Naive thymus-derived CD8-positive, alpha-beta T cell (primary cell): Measurements from ENCODE around the gene TAF1A. TPM values are rescaled to one million over a fixed set of nuclear protein-coding genes. Genes with fewer than 3 reads are reported as not detected.

Source experiments
- ATAC-seq, 2 donors: fragments of 150-1000 bp; cut with Tn5 transposase in 1 of 2; sonication (Bioruptor Pico), chemical (Tn5 transposase) in 1 of 2; 1 replicate in 1 of 2; 2 replicates in 1 of 2; pipeline ENCODE4 v1.10.0; 2021; ENCODE audit warnings: mild to moderate bottlenecking in 2 of 2, moderate library complexity in 2 of 2
- POLR2A ChIA-PET: fragments of 350-600 bp; sonication (Branson Sonifier 250); formaldehyde crosslinking; loops from one replicate; lab custom pipeline; 2021; ENCODE audit warnings: antibody characterized with exemption; lab: Charles Lee
- DNase-seq, 10 donors: peaks; one replicate each; pipeline versions ENCODE4 v3.0.0 to v3.0.0-alpha.2; 2020 to 2022
- H3K27ac Mint-ChIP-seq, 10 donors: one replicate each; pipeline ENCODE4 v1.8.0; 2020 to 2022; ENCODE audit warnings: mild to moderate bottlenecking in 10 of 10, mixed read lengths in 10 of 10, moderate library complexity in 4 of 10, inconsistent platforms in 1 of 10
- H3K27me3 Mint-ChIP-seq, 5 donors: one replicate each; pipeline ENCODE4 v1.8.0; 2021 to 2022; ENCODE audit warnings: mixed read lengths in 5 of 5
- H3K36me3 Mint-ChIP-seq, 3 donors: one replicate each; pipeline ENCODE4 v1.8.0; 2020 to 2022; ENCODE audit warnings: mixed read lengths in 3 of 3, mild to moderate bottlenecking in 2 of 3, inconsistent platforms in 1 of 3
- H3K4me1 Mint-ChIP-seq, 4 donors: one replicate each; pipeline ENCODE4 v1.8.0; 2021 to 2022; ENCODE audit warnings: mixed read lengths in 4 of 4
- H3K4me3 Mint-ChIP-seq, 10 donors: one replicate each; pipeline ENCODE4 v1.8.0; 2020 to 2022; ENCODE audit warnings: mild to moderate bottlenecking in 10 of 10, mixed read lengths in 10 of 10, moderate library complexity in 6 of 10, inconsistent platforms in 1 of 10
- H3K9me3 Mint-ChIP-seq, 9 donors: one replicate each; pipeline ENCODE4 v1.8.0; 2020 to 2022; ENCODE audit warnings: mixed read lengths in 9 of 9, mild to moderate bottlenecking in 3 of 9, inconsistent platforms in 1 of 9, moderate library complexity in 1 of 9
- polyA plus RNA-seq, 3 donors: library from polyadenylated mRNA; unstranded; fragments of 300-500 nt; fragmentation: Illumina TruSeq; gene quantifications; one replicate each; pipeline ENCODE4 v1.2.3, GENCODE V29; 2021
- total RNA-seq, 8 experiments: library from RNA in 2 of 8; stranded (reverse) in 2 of 8; gene quantifications; one replicate each; pipeline ENCODE4 v1.2.3 and lab custom pipeline; 2021 to 2026

TAF1A gene
- total and polyA plus RNA-seq, 5 experiments from 2014 or later = 2.7 to 16.4 (median 5.8) TPM

DNA sequence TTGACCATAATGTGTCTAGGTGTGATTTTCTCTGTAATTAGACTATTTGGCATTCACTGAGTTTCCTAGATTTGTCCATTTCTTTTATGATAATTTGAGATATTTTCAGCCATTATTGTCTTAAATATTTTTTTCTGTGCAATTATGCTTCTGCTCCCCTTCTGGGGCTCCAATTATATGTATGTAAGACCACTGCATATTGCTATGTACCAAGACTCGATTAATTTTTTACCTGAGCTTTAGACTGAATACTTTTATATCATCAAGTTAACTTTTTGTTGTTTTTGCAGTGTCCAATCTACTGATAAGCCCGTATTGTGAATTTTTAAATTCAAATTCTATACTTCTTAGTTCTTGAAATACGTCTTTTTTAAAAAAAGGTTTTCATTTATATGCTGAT is 5.1 kb upstream of the TAF1A start:
- Mint-ChIP-seq H3K4me1 (peaks cover 5 to 17% (median 12%) of the 10 kb centered on the region in 4 donors), H3K27ac (no peak overlapping the region), H3K36me3 (peaks cover 3 to 10% (median 4%) of the 10 kb centered on the region in 3 donors), H3K4me3 (no peak overlapping the region), H3K27me3 (no peaks in the 10 kb centered on the region), H3K9me3 (no peaks in the 10 kb centered on the region)
- ATAC-seq (no peak), DNase-seq (no peak)
- POLR2A ChIA-PET = no interaction called here

DNA sequence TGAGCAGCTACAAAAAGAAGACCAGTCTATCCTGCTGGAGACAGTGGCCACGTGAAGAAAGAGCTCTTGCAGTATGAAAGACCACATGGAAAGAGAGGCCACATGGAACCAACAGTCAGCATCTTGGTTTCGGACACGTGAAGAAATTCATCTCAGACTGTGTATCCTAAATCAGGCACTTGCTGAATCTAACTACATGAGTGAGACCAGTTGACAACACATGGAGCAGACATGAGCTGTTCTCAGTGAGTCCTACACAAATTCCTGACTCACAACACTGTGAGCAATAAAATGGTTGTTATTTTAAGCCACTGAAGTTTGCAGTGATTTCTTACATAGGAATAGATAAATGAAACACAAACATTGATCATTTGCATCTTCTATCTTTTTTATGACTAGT is 2.4 kb upstream of the TAF1A start:
- Mint-ChIP-seq H3K4me3 (no peak overlapping the region), H3K36me3 (peaks cover 6 to 16% (median 12%) of the 10 kb centered on the region in 3 donors), H3K27ac (peak overlapping the region in 3 of 10 donors; percentile 21 to 51 (median 31)), H3K9me3 (no peaks in the 10 kb centered on the region), H3K27me3 (no peaks in the 10 kb centered on the region), H3K4me1 (peaks cover 13 to 38% (median 33%) of the 10 kb centered on the region in 4 donors)
- POLR2A ChIA-PET = interaction anchor here (1.6 to 1.8 kb wide), 2 partner anchors 27 to 120 kb away, joined by 3 to 4 read pairs; partner anchors contain the start of genes AIDA and BROX
- DNase-seq (no peak), ATAC-seq (no peak)

DNA sequence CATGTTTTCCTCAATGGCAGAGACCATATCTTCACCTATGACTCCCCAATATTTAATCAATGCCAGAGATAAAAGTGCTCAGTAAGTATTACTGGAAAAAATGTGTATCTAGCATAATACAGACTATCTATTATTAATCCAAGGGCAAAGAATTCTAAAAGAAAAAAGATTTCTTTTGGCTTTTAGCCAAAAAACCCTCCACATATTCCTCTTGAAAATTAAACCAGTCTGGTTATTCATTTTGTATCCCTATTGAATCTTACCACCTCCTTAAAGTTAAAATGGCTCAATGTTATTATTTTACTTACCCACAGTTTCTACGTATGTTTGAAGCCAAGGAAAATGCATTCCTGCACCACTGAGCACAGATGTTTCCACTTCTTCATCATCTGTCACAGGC is 1.6 kb downstream of the TAF1A start:
- H3K4me3 Mint-ChIP-seq = peak overlapping the region in 8 of 10 donors; percentile 4 to 99 (median 46)
- no peak for ATAC-seq
- H3K27me3 Mint-ChIP-seq = no peaks in the 10 kb centered on the region
- POLR2A ChIA-PET = no interaction called here
- peak overlapping the region in 1 of 10 donors; percentile 96 for H3K27ac Mint-ChIP-seq
- peaks cover 18 to 60% (median 53%) of the 10 kb centered on the region in 4 donors for H3K4me1 Mint-ChIP-seq
- H3K36me3 Mint-ChIP-seq = peaks cover 9 to 41% (median 18%) of the 10 kb centered on the region in 3 donors
- no peak for DNase-seq
- H3K9me3 Mint-ChIP-seq = no peaks in the 10 kb centered on the region

DNA sequence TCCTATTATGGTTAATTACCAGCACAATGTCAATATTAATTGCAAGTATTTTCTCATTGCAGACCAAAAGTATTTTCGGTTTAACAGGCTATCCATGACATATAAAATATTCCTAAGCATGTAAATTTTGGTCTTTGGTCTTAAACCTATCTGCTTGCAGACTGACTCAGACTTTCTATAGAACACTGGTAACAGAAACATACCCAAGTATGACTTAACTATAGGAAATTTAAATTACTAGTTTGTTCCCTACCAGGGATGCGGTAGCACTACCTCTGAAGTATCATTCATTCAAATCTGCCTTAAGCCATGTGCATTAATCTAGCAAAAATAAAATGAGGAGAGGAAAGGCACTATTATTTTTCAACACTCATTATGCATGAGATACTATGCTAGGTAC is 2.9 kb downstream of the TAF1A start:
- Mint-ChIP-seq H3K36me3 (peaks cover 13 to 54% (median 28%) of the 10 kb centered on the region in 3 donors), H3K4me3 (peak overlapping the region in 3 of 10 donors; percentile 2 to 9 (median 3)), H3K27ac (peak overlapping the region in 1 of 10 donors; percentile 22), H3K9me3 (no peaks in the 10 kb centered on the region), H3K27me3 (no peaks in the 10 kb centered on the region), H3K4me1 (peaks cover 22 to 73% (median 58%) of the 10 kb centered on the region in 4 donors)
- POLR2A ChIA-PET = no interaction called here
- ATAC-seq (no peak), DNase-seq (no peak)

DNA sequence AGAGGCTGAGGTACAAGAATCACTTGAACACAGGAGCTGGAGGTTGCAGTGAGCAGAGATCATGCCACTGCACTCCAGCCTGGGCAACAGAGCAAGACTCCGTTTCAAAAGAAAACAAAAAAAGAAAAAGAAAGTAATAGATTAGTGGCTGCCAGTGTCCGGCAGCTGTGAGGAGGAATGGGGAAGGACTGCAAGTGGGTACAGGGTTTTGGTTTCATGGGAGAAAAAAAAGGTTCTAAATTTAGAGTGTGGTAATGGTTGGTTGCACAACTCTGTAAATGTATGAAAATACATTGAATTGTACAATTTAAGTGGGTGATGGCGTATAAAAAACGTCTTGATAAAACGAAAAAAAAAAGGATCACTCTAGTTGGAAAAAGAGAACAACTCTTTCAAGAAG is 6.7 kb downstream of the TAF1A start:
- Mint-ChIP-seq H3K36me3 (peaks cover 14 to 80% (median 35%) of the 10 kb centered on the region in 3 donors), H3K27me3 (no peaks in the 10 kb centered on the region), H3K4me3 (peak overlapping the region in 1 of 10 donors; percentile 75), H3K27ac (peak overlapping the region in 3 of 10 donors; percentile 22 to 80 (median 60)), H3K4me1 (peaks cover 14 to 59% (median 31%) of the 10 kb centered on the region in 4 donors), H3K9me3 (no peaks in the 10 kb centered on the region)
- ATAC-seq (no peak), DNase-seq (no peak)
- POLR2A ChIA-PET = no interaction called here

DNA sequence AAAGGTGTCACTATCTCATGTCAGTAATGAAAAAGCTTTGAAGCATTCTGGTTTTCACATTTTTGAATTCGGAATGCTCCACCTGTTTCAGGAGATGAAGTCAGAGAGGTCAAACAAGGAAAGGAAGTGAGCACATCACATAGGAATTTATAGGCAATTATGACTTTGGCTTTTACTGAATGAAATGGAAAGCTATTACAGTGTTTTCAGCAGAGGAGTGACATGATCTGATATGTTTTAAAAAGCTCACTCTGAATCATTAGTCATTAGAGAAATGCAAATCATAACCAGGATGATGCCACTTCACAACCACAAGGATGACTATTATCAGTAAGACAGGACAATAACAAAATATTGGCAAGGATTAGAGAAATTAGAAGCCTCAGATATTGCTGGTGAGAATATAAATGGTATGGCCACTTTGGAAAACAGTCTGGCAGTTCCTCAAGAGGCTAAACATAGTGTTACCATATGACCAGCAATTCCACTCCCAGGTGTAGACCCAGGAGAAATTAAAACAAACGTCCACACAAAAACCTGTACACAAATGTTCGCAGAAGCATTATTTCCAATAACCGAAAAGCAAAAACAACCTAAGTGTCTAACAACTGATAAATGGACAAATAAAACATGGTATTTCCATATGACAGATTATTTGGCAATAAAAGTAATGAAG is 7.5 kb downstream of the TAF1A start:
- peak overlapping the region in 1 of 10 donors; percentile 75 for H3K4me3 Mint-ChIP-seq
- no peaks in the 10 kb centered on the region for H3K27me3 Mint-ChIP-seq
- H3K4me1 Mint-ChIP-seq = peaks cover 16 to 55% (median 26%) of the 10 kb centered on the region in 4 donors
- DNase-seq (no peak), ATAC-seq (no peak)
- peaks cover 17 to 78% (median 38%) of the 10 kb centered on the region in 3 donors for H3K36me3 Mint-ChIP-seq
- POLR2A ChIA-PET = no interaction called here
- H3K9me3 Mint-ChIP-seq = no peaks in the 10 kb centered on the region
- peak overlapping the region in 1 of 10 donors; percentile 68 for H3K27ac Mint-ChIP-seq

DNA sequence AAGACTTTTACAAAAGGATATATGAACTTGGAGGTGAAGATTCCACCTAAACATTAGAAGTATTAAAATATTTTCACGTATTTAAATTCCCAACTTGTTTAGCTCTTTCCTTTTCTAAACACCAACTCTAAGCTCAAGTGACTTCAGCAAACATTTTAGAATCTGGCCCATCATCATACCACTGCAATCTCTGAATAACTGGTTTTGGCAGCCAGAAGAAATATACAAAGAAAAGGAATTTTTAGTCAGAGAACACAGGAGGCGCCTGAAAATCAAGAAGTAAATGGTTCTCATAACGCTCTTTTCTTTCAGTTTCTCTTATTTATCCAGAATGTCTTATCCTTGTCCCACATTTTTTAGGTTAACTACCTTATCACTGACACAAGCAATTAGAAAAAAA is 10.4 kb downstream of the TAF1A start:
- no peaks in the 10 kb centered on the region for H3K27me3 Mint-ChIP-seq
- H3K4me1 Mint-ChIP-seq = peaks cover 5 to 34% (median 19%) of the 10 kb centered on the region in 4 donors
- H3K9me3 Mint-ChIP-seq = no peaks in the 10 kb centered on the region
- H3K27ac Mint-ChIP-seq = no peak overlapping the region
- ATAC-seq (no peak), DNase-seq (no peak)
- H3K36me3 Mint-ChIP-seq = peaks cover 30 to 87% (median 45%) of the 10 kb centered on the region in 3 donors
- POLR2A ChIA-PET = interaction anchor here (2.4 kb wide), 1 partner anchor 10 kb away, joined by 8 read pairs; the partner anchor contains the start of gene TAF1A
- no peak overlapping the region for H3K4me3 Mint-ChIP-seq

DNA sequence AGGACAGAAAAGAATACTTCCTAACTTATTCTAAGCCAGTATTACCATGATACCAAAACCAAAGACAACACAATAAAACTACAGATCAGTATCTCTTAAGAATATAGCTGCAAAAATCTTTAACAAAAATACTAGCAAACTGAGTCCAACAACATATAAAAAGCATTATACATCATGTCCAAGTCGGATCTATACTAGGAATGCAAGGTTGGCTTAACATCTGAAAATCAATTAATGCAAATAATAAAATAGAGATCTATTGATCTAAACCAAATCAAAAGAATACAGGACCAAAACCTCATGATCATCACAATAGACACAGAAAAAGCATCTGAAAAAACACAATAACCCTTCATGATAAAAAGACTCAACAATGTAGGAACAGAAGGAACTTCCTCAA is 18.9 kb downstream of the TAF1A start:
- H3K4me1 Mint-ChIP-seq = peaks cover 9 to 26% (median 16%) of the 10 kb centered on the region in 4 donors
- H3K27me3 Mint-ChIP-seq = no peaks in the 10 kb centered on the region
- H3K36me3 Mint-ChIP-seq = peaks cover 27 to 89% (median 53%) of the 10 kb centered on the region in 3 donors
- H3K9me3 Mint-ChIP-seq = peaks cover 0 to 9% (median 0%) of the 10 kb centered on the region in 9 donors
- H3K27ac Mint-ChIP-seq = peak overlapping the region in 1 of 10 donors; percentile 14
- POLR2A ChIA-PET = no interaction called here
- H3K4me3 Mint-ChIP-seq = no peak overlapping the region
- no peak for DNase-seq
- no peak for ATAC-seq

DNA sequence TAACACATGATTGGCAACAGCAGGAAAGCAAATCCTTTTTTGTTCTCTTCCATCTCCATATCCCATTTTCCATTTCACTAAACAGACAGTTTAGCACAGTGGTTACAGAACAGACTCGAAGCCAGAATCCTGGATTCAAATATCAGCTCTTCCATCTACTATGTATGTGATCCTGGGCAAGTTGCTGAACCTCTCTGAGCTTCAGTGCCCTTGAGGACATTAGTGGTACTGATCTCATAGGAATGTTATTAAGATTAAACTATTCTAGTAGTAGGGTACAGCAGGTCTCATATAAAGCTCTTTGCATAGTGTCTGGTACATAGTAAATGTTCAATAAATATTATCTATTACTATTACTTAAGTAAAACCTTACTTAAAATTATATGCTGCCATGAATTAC is 28.1 kb downstream of the TAF1A start:
- ATAC-seq = no peak

DNA sequence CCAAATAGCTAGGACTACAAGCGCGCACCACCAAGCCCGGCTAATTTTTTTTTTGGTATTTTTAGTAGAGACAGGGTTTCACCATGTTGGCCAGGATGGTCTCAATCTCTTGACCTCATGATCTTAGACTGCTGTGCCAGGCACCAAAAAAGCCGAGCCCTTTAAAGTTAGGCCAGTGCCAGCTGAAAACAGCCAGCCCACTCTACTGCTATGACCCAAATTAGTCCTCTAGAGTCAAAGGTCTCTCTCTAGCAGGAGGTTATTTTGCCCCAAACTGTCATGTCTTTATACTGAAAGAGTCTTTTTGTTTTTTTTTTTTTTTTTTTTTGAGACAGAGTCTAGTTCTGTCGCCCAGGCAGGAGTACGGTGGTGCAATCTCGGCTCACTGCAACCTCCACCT is 32.2 kb downstream of the TAF1A start:
- H3K27ac Mint-ChIP-seq = no peak overlapping the region
- peaks cover 0 to 3% (median under 1%) of the 10 kb centered on the region in 4 donors for H3K4me1 Mint-ChIP-seq
- H3K9me3 Mint-ChIP-seq = no peaks in the 10 kb centered on the region
- POLR2A ChIA-PET = interaction anchor here (0.7 kb wide), 1 partner anchor 15 kb away, joined by 3 read pairs; no protein-coding TSS in a partner anchor
- no peaks in the 10 kb centered on the region for H3K27me3 Mint-ChIP-seq
- DNase-seq (no peak), ATAC-seq (no peak)
- peaks cover 4 to 65% (median 12%) of the 10 kb centered on the region in 3 donors for H3K36me3 Mint-ChIP-seq
- H3K4me3 Mint-ChIP-seq = no peak overlapping the region

More for the DNA sequence above, 28.1 kb downstream of the TAF1A start:
- Mint-ChIP-seq H3K4me1 (peaks cover 0 to 2% (median under 1%) of the 10 kb centered on the region in 4 donors), H3K27me3 (no peaks in the 10 kb centered on the region), H3K9me3 (no peaks in the 10 kb centered on the region), H3K4me3 (no peak overlapping the region), H3K27ac (peak overlapping the region in 1 of 10 donors; percentile 36), H3K36me3 (peaks cover 4 to 74% (median 15%) of the 10 kb centered on the region in 3 donors)
- no peak for DNase-seq
- POLR2A ChIA-PET = no interaction called here

DNA sequence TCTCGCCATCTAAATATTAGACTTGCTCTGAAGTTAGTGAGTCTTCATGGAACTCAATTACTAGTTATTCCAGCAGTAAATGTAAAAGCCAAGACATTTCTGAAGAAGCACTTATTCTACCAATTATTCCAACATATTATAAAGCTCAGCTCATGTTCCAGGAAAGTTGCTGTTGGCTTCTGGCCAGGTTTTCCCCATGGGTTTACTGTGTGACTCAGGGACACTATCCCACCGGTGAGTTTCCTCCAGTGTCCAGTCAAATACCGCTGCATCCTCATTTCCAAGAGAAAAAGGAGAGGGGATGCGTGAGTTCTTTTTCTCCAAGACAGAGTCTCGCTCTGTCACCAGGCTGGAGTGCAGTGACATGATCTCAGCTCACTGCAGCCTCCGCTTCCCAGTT is 32.6 kb downstream of the TAF1A start:
- H3K36me3 Mint-ChIP-seq = peaks cover 4 to 63% (median 12%) of the 10 kb centered on the region in 3 donors

DNA sequence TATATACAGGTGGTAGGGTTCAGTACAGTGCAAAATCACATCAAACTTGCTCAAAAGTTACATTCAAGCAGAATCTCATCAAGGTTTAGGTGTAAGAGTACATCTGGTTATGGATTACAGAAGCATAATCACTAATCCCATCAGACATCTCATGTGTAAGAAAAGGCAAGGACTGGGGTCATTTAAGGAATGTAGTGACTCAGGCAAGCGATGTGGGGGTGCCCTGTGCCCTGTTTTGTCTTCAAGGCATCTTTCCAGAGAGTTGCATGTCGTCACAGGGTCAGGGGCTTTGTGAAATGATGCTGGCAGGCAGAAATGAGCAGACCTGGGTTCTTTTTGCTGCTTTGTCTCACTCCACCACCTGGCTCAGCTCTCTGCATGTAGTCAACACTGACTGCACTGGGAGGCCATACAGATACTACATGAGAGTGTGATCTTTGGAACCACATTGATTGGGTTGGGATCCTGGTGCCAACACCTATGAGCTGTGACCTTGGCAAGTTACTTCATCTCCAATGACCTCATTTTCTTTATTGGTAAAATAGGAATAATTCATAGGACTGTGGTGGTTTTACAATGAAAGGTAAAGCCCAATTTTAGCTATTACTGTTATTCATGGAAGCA is 33.6 kb downstream of the TAF1A start:
- POLR2A ChIA-PET = no interaction called here
- no peak for ATAC-seq
- H3K9me3 Mint-ChIP-seq = no peaks in the 10 kb centered on the region
- H3K36me3 Mint-ChIP-seq = peaks cover 0 to 56% (median 8%) of the 10 kb centered on the region in 3 donors
- no peak overlapping the region for H3K4me3 Mint-ChIP-seq
- H3K4me1 Mint-ChIP-seq = peaks cover 0 to 3% (median 0%) of the 10 kb centered on the region in 4 donors
- no peak for DNase-seq
- no peaks in the 10 kb centered on the region for H3K27me3 Mint-ChIP-seq
- peak overlapping the region in 2 of 10 donors; percentile 53 to 75 for H3K27ac Mint-ChIP-seq

More for the DNA sequence above, 32.6 kb downstream of the TAF1A start:
- H3K27ac Mint-ChIP-seq = peak overlapping the region in 1 of 10 donors; percentile 16
- H3K27me3 Mint-ChIP-seq = no peaks in the 10 kb centered on the region
- ATAC-seq = no peak
- no peaks in the 10 kb centered on the region for H3K9me3 Mint-ChIP-seq
- H3K4me3 Mint-ChIP-seq = no peak overlapping the region
- POLR2A ChIA-PET = no interaction called here
- DNase-seq = no peak
- peaks cover 0 to 3% (median under 1%) of the 10 kb centered on the region in 4 donors for H3K4me1 Mint-ChIP-seq

DNA sequence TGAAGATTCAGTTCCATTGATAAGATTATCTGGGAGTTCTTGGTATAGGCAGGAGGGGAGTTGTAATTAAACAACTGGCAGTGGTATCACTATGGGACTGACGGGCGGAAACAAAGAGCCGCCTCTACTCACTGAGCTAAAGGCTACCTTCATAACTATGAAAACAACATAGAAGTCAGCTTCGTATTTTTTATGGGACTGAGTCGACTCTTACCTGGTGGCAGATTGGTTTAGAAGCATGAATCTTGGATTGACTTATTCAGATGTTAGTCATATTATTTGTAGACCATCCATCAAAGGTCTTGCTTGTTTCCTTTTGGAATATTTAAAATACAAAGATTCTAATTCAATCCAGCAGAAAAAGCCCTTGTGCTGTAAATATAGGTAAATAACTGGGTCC is 35.6 kb downstream of the TAF1A start:
- no peaks in the 10 kb centered on the region for H3K27me3 Mint-ChIP-seq
- H3K4me3 Mint-ChIP-seq = no peak overlapping the region
- H3K36me3 Mint-ChIP-seq = peaks cover 0 to 37% (median 6%) of the 10 kb centered on the region in 3 donors
- no peak for ATAC-seq
- DNase-seq = no peak
- POLR2A ChIA-PET = no interaction called here
- H3K9me3 Mint-ChIP-seq = no peaks in the 10 kb centered on the region
- peaks cover 0 to 3% (median 0%) of the 10 kb centered on the region in 4 donors for H3K4me1 Mint-ChIP-seq
- H3K27ac Mint-ChIP-seq = peak overlapping the region in 5 of 10 donors; percentile 0 to 68 (median 31)
